Mucosa of descending colon (tissue), 3 donors: ENCODE results near the gene NAA20. TPM values are rescaled to one million over a fixed set of nuclear protein-coding genes. Genes with fewer than 3 reads are reported as not detected.

Experiments
- ATAC-seq: fragments of 200-7000 bp; cut with Tn5 transposase; one replicate; pipeline ENCODE4 v1.9.1; 2020; ENCODE audit warnings: mild to moderate bottlenecking, moderate library complexity
- DNase-seq, 3 donors: peaks; one replicate each; pipeline ENCODE4 v3.0.0-alpha.2; 2020
- H3K36me3 ChIP-seq: fragments of 200-600 bp; one replicate; pipeline ENCODE4 v1.8.0; 2021; ENCODE audit warnings: low read depth, mild to moderate bottlenecking
- H3K4me1 ChIP-seq: fragments of 200-600 bp; one replicate; pipeline ENCODE4 v1.8.0; 2021; ENCODE audit warnings: low read depth, mild to moderate bottlenecking
- H3K4me3 ChIP-seq: fragments of 200-600 bp; one replicate; pipeline ENCODE4 v1.8.0; 2021; ENCODE audit warnings: mild to moderate bottlenecking
- H3K9me3 ChIP-seq: fragments of 200-600 bp; one replicate; pipeline ENCODE4 v1.8.0; 2021; ENCODE audit warnings: mild to moderate bottlenecking
- CTCF ChIP-seq: fragments of 200-600 bp; IDR thresholded peaks from one replicate; pipeline ENCODE4 v1.8.0; 2022; ENCODE audit warnings: antibody characterized with exemption, mild to moderate bottlenecking
- intact Hi-C, 2 donors: fragments of 100-400 bp; cut with DNase I in 1 of 2; cut with micrococcal nuclease in 1 of 2; formaldehyde crosslinking; loops; one replicate each; pipeline versions ENCODE4 v1.11.0 to v1.11.1; 2022; cut with DNase I, micrococcal nuclease
- total RNA-seq, 3 donors: library from RNA; stranded (reverse); fragmentation: NEBNext Ultra II Directional in 2 of 3; extraction: Animal tissue kit (Norgen Biotek cat#: 25700) in 2 of 3; gene quantifications; one replicate each; pipeline versions ENCODE4 v1.2.1 to v1.2.4, GENCODE V29; 2021 to 2023
- donor health status: DM: no; HTN: no; CAD: no; lungs with moderate emphysema.
- donor health status: DM: no; HTN: no; CAD: no.
- donor health status: DM: no; HTN: yes; CAD: no.

The NAA20 gene
- total RNA-seq, 3 donors from 2014 or later, result 38.7 to 46.6 (median 42.3) TPM

- H3K36me3 ChIP-seq, result no peaks in the 10 kb centered on the region
- H3K4me3 ChIP-seq, result no peak overlapping the region
- ATAC-seq, result no peak
- peaks cover 17% of the 10 kb centered on the region for H3K4me1 ChIP-seq
- no peak for TF ChIP-seq CTCF
- intact Hi-C loops, result no loop called here
- H3K9me3 ChIP-seq, result no peaks in the 10 kb centered on the region
- DNase-seq, result no peak
Measured at GRCh38 chr20:20022498-20022897, 5.3 kb downstream of the NAA20 start.

- no peak for TF ChIP-seq CTCF
- Histone ChIP-seq H3K9me3 (no peaks in the 10 kb centered on the region), H3K4me3 (no peak overlapping the region), H3K4me1 (peaks cover 8% of the 10 kb centered on the region), H3K36me3 (no peaks in the 10 kb centered on the region)
- DNase-seq, result no peak
- intact Hi-C loops, result no loop called here
- ATAC-seq, result no peak
Measured at GRCh38 chr20:20023395-20023794, 6.2 kb downstream of the NAA20 start.

GRCh38 chr20:20024942-20025341 lies 7.8 kb downstream of the NAA20 start:
- Histone ChIP-seq H3K9me3 (no peaks in the 10 kb centered on the region), H3K4me1 (no peaks in the 10 kb centered on the region), H3K4me3 (no peak overlapping the region), H3K36me3 (no peaks in the 10 kb centered on the region)
- ATAC-seq (no peak), DNase-seq (no peak)
- intact Hi-C loops, result no loop called here
- TF ChIP-seq CTCF, result no peak

GRCh38 chr20:20027284-20027683 lies 10.1 kb downstream of the NAA20 start:
- H3K4me3 ChIP-seq, result no peak overlapping the region
- no peaks in the 10 kb centered on the region for H3K36me3 ChIP-seq
- intact Hi-C loops, result no loop called here
- H3K9me3 ChIP-seq, result no peaks in the 10 kb centered on the region
- no peaks in the 10 kb centered on the region for H3K4me1 ChIP-seq
- no peak for ATAC-seq
- TF ChIP-seq CTCF, result no peak
- no peak for DNase-seq

- peaks cover 1% of the 10 kb centered on the region for H3K36me3 ChIP-seq
- H3K4me1 ChIP-seq, result no peaks in the 10 kb centered on the region
- no peak for ATAC-seq
- no peaks in the 10 kb centered on the region for H3K9me3 ChIP-seq
- H3K4me3 ChIP-seq, result no peak overlapping the region
- intact Hi-C loops, result no loop called here
- no peak for TF ChIP-seq CTCF
- no peak for DNase-seq
Measured at GRCh38 chr20:20031790-20032189, 14.6 kb downstream of the NAA20 start.

GRCh38 chr20:20034486-20034885 lies 17.3 kb downstream of the NAA20 start:
- no peak for ATAC-seq
- no peak for TF ChIP-seq CTCF
- H3K4me3 ChIP-seq, result no peak overlapping the region
- H3K36me3 ChIP-seq, result peaks cover 15% of the 10 kb centered on the region
- intact Hi-C loops, result no loop called here
- no peaks in the 10 kb centered on the region for H3K4me1 ChIP-seq
- H3K9me3 ChIP-seq, result no peaks in the 10 kb centered on the region
- no peak for DNase-seq
